Measurements from ENCODE around the gene CERS5.

- TF ChIP-seq CTCF (IDR thresholded peaks at IDR 0.05) = no peak
- TF ChIP-seq EZH2phosphoT487 (IDR thresholded peaks at IDR 0.05) = no peak
- TF ChIP-seq EZH2 (IDR thresholded peaks at IDR 0.05) = no peak
These were observed 55.8 kb downstream of the CERS5 start for GRCh38 chr12:50111395-50111692.
